Tongue (tissue), 2 donors: ENCODE measurements around the gene MYLK4. TPM values are rescaled to one million over a fixed set of nuclear protein-coding genes. Genes with fewer than 3 reads are reported as not detected.

Experiments
- DNase-seq: peaks from one replicate; pipeline ENCODE4 v3.0.0-alpha.2; 2015
- total RNA-seq: library from RNA; depleted of rRNA; stranded (reverse); fragments of >200 nt; gene quantifications from one replicate; pipeline ENCODE4 v1.2.3, GENCODE V29; 2014

MYLK4 gene
- total RNA-seq, 1 donor from 2014 or later = 14.9 TPM

DNA sequence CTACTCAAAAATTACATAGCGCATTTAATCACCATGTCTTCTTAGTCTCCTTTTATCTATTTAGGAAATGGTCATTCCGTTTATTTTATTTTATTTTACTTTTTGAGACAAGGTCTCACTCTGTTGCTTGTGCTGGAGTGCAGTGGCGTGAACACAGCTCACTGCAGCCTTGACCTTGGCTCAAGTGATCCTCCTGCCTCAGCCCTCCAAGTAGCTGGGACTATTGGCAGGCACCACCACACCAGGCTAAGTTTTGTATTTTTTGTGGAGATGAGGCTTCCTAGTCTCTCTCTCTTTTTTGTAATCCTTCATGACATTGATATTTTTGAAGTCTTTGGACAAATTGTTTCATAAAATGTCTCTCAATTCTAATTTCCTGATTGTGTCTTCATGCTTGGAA lies 4.7 kb upstream of the MYLK4 start:
- DNase-seq = no peak

DNA sequence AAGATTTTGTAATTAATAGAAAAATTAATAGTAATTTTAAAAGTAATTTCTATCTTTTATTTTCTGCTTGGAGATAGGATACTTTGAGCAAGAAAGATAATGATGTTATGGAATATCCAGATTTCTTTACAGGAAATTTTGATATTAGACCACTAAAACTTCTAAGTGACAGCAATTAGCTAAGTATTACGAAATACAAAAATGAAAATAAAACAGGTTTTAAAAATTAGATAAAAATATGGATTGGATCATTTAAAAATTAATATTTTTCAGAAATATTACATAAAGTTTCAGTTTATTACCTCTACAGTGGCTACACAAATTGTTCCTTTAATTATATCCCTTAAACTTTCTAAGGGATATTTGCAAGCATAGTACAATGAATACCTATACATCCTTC lies 4.2 kb upstream of the MYLK4 start:
- DNase-seq = no peak

DNA sequence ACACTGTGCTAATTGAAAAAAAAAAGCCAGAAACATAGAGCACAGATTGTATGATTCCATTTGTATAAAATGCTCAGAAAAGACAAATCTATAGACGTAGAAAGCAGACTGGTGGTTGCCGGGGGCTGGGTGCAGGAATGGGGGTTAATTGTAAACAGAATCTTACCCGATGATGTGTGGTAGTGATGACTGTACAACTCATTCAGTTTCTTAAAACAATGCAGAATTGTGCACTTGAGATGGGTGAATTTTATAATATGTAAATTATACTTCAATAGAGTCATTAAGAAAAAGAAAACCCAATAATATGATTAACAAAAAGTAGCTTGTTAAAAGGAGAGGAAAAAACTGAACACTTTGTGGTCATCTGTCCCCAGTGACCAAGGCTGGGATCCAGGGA lies 3.7 kb upstream of the MYLK4 start:
- no peak for DNase-seq

DNA sequence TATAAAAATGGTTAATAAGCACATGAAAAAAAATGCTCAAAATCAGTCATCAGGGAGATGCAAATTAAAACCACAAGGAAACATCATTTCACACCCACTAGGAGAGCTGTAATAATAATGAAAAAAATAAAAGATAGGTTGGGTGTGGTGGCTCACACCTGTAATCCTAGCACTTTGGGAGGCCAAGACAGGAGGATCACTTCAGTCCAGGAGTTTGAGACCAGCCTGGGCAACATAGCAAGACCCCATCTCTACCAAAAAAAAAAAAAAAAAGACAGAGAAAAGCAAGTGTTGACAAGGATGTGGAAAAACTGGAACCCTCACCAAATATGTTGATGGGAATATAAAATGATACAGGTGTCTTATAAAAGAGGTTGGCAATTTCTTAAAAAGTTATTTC lies 3.0 kb upstream of the MYLK4 start:
- DNase-seq = no peak

GRCh38 chr6:2753110-2753489 lies 2.4 kb upstream of the MYLK4 start:
- no peak for DNase-seq

DNA sequence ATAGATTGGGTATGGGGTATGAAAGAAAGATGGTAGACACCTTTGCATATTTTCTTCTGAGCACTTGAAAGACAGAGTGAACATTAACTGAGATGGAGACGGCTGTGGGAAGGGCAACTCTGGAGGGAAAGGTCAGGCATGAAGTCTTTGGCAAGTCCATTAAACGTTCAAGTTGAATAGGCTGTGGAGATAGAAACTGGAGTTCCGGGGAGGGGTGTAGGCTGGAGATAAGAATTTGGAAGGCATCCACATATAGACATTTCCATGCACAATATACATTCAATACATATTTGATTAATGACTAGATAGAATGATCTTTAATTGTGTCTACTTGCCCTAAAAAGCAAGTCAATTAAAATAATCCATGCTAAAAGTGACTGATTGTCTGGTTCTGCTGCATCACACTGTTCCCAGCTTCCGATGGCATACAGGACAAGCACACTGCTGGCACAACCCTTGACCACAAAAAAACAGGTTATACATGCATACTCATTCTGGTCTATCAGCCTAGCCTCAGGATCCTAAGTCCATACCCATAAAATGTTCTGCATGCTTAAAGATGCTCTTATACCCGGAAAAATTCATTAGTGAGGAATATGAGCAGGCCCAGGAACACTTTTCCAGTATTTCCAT lies 1.9 kb upstream of the MYLK4 start:
- no peak for DNase-seq

GRCh38 chr6:2751871-2752270 lies 1.1 kb upstream of the MYLK4 start:
- no peak for DNase-seq

GRCh38 chr6:2749969-2750600 lies 637 bp downstream of the MYLK4 start:
- peak; percentile 89 for DNase-seq

DNA sequence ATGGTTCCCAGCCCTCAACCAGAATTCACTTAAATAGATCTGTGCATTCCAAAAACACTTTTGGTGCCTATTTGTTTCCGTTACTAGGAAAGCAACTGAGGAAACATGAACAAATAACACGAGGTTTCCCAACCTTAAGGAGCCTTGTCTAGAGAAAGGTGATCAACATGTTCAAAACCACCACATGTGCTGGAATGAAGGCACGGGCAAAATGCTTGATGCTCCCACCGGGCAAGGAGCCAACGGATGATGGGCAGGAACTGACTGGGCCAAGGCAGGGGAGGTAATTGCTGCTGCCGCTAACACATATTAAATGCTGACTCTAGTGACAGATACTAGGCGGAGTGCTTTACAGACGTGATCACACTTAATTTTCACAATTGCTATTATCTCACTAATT lies 2.5 kb downstream of the MYLK4 start:
- DNase-seq = peak; percentile 51

DNA sequence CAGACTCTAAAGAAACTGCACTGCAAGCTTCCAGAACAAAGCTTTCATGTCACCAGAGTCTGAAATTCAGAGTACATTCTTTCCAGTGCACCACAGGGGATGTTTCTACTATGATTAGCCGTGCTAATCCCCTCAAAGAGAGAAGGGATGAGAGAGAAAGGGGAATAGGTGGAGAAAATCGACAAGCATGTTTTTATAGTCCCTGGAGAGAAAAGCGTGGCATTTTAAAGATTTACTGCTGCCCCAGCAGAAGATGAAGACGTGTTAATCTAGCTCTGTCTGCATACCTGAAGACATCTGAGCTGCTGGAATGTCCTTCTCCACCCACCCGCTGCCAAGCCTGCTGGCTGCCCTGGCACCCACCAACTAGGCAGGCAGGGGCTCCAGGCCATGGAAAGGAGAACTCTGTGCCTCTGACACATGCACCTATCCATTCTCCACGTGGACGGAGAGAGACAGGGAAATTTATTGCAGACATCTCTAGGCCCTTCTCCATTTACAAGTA lies 4.1 kb downstream of the MYLK4 start:
- peak; percentile 59 for DNase-seq

GRCh38 chr6:2745246-2745645 lies 5.5 kb downstream of the MYLK4 start:
- no peak for DNase-seq

- no peak for DNase-seq
Measured at GRCh38 chr6:2744778-2745177, 5.9 kb downstream of the MYLK4 start.

- DNase-seq = peak; percentile 78
Measured at GRCh38 chr6:2744209-2744771, 6.4 kb downstream of the MYLK4 start.

- no peak for DNase-seq
Measured at GRCh38 chr6:2743280-2744208, 7.2 kb downstream of the MYLK4 start.

DNA sequence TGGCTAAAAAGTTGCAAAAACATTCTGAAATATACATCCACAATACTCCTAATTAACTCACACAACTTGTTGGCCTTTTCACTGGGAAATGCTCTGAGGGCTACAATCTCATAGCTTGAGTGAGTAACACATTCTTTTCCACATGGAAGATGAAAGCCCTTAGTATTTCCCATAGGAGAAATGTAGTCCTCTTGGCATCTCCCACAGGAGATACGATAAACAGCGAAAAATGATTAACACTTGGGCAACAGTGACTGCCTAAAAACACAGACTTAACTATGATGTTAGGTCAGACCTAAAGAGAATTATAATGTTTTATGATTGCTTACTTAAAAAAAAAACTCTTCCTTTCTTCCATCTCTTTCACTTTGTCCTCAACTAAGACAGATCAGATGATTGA lies 9.0 kb downstream of the MYLK4 start:
- no peak for DNase-seq

- no peak for DNase-seq
Measured at GRCh38 chr6:2740581-2740980, 10.1 kb downstream of the MYLK4 start.

DNA sequence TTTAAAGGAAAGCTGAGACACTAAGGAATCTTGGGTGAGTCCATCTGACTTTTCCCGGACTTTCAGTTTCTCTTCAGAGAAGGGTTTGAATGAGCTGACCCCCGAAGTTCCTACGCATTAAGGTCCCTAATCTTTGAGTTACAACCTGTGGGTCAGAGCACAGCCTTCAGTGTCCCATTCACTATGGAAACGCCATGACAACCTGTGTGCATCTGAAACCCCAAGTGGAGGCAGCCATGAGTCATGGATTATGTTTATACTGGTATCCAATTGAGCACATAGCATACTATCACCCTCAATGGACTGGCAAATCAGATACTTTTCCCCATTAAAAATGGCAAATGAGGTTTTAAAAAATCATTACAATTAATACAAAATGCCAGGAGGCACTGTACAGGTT lies 11.4 kb downstream of the MYLK4 start:
- no peak for DNase-seq

GRCh38 chr6:2738373-2738979 lies 12.2 kb downstream of the MYLK4 start:
- DNase-seq = peak; percentile 85

DNA sequence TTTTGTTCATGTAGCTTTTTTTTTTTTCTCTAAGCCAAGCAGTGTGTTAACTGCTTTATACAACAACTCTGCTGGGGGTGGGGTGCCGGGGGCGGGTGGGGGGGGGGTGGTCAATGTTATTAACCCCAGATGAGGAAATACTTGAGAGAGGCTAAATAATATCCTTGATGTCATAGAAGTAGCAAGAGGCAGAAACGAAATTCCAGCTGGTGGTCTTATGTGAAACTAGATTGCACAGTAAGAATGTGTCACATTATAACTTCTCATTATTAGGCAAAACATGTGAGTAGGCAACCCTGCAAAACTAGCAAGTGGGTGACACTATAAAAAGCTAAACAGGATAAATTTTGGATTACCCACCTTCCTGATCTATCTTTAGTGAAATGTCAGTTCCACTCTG lies 12.8 kb downstream of the MYLK4 start:
- no peak for DNase-seq

- no peak for DNase-seq
Measured at GRCh38 chr6:2734488-2735166, 16.1 kb downstream of the MYLK4 start.

GRCh38 chr6:2733736-2734480 lies 16.8 kb downstream of the MYLK4 start:
- peak; percentile 20 for DNase-seq
